Measurements from ENCODE around the gene NFIL3. TPM values are rescaled to one million over a fixed set of nuclear protein-coding genes. Genes with fewer than 3 reads are reported as not detected.

The NFIL3 gene
- total and polyA plus RNA-seq, 2 of the 4 experiments (the other 2 are of a cell fraction): 27.6 to 27.7 TPM

- ATAC-seq (ENCODE audit: low read depth) (peak; percentile 12), DNase-seq (peak; percentile 85)
- H2AFZ ChIP-seq (replicated peaks; ENCODE audit: low read length, poor library complexity): peak overlapping the region; percentile 36
- H3K9me3 ChIP-seq (ENCODE audit: control insufficient read depth, insufficient read depth, low read length): no peaks in the 10 kb centered on the region
- BruUV-seq (replicated peaks): no TSS peak
- H3K9ac ChIP-seq (ENCODE audit: low read depth, low read length): peak overlapping the region; percentile 73
- peak overlapping the region; percentile 86 for H2BK120ac ChIP-seq (ENCODE audit: low read depth, low read length)
- H3K14ac ChIP-seq (replicated peaks; ENCODE audit: low read depth, low read length): peak overlapping the region; percentile 80
- WGBS, 2 experiments (ENCODE audit: extremely low coverage in 2 of 2, insufficient read length in 1 of 2): 1% methylated on average over 34 of the region's 76 CpGs; no CpG with 5 or more reads in 1 of the 2 experiments
- peak overlapping the region; percentile 93 for H3K4me2 ChIP-seq (ENCODE audit: low read depth, low read length)
- H2AK5ac ChIP-seq (ENCODE audit: low read depth, low read length): peak overlapping the region; percentile 62
- peak overlapping the region; percentile 95 for H2BK5ac ChIP-seq (ENCODE audit: low read depth, low read length, poor library complexity, severe bottlenecking)
- H3K4me1 ChIP-seq (ENCODE audit: control insufficient read depth, insufficient read depth, low read length): peaks cover 10% of the 10 kb centered on the region
- no peak overlapping the region for H2BK15ac ChIP-seq (ENCODE audit: low read depth, low read length)
- peak overlapping the region; percentile 98 for H3K23ac ChIP-seq (ENCODE audit: low read depth, low read length)
- H3K9me1 ChIP-seq (ENCODE audit: insufficient read depth, low read length): peaks cover 2% of the 10 kb centered on the region; the same call in 1 of the 2 replicates
- ChIA-PET POLR2A (ENCODE audit: unreplicated experiment) (interaction anchor here (0.5 to 0.7 kb wide), 2 partner anchors 11 to 110 kb away, joined by 6 to 7 read pairs; no protein-coding TSS in a partner anchor), CTCF (interaction anchor here (0.8 to 1.2 kb wide), 4 partner anchors 10 to 334 kb away, joined by 3 read pairs; no protein-coding TSS in a partner anchor)
- peak overlapping the region; percentile 35 for H2BK20ac ChIP-seq (ENCODE audit: low read depth, low read length)
- H3K4ac ChIP-seq (ENCODE audit: low read depth, low read length): peak overlapping the region; percentile 75
- intact Hi-C loops (cut with micrococcal nuclease): loop anchor here (1.0 to 5.0 kb wide), 6 partner anchors 62 to 508 kb away; partner anchors contain the start of gene AUH
- no peaks in the 10 kb centered on the region for H3K36me3 ChIP-seq (ENCODE audit: control insufficient read depth, insufficient read depth, low read length)
- peak overlapping the region in 1 of 2 experiments; percentile 22; a peak in 2 of 4 replicates for H4K8ac ChIP-seq (ENCODE audit: low read depth in 2 of 2, low read length in 2 of 2)
- peaks cover 21% of the 10 kb centered on the region for H4K20me1 ChIP-seq (ENCODE audit: insufficient read depth, low read length)
- in situ Hi-C loops (cut with MboI; ENCODE audit: low sequenced_read_pairs): no loop called here
- peak overlapping the region; percentile 5; the same call in 1 of the 2 replicates for H4K5ac ChIP-seq (ENCODE audit: low read depth, low read length)
- H3K4me3 ChIP-seq (ENCODE audit: insufficient read depth, low read depth, low read length): peak overlapping the region; percentile 58
- peak overlapping the region; percentile 90 for H3K27ac ChIP-seq (ENCODE audit: insufficient read depth, low read length)
- peak overlapping the region; percentile 73 for H4K91ac ChIP-seq (ENCODE audit: insufficient read depth, low read depth, low read length)
- H3K56ac ChIP-seq (ENCODE audit: extremely low read depth, insufficient read depth, low read length): peak overlapping the region; percentile 92
- peak overlapping the region; percentile 35 for H3K18ac ChIP-seq (ENCODE audit: low read depth, low read length)
- H3K79me1 ChIP-seq (ENCODE audit: low read depth in 1 of 2, low read length in 2 of 2): peaks cover 4 to 23% of the 10 kb centered on the region in 2 experiments; a peak in 2 of 4 replicates
- dilution Hi-C loops (cut with HindIII; ENCODE audit: low sequenced_read_pairs, unreplicated experiment): no loop called here
- no peaks in the 10 kb centered on the region for H3K27me3 ChIP-seq (ENCODE audit: control insufficient read depth, insufficient read depth, low read length)
- H2AK9ac ChIP-seq (replicated peaks; ENCODE audit: low read depth, low read length, poor library complexity): peak overlapping the region; percentile 76
- TF ChIP-seq CEBPB (IDR thresholded peaks at IDR 0.05; ENCODE audit: low read depth, low read length): peak; percentile 96
- no peak for TF ChIP-seq MAZ (IDR thresholded peaks at IDR 0.05; ENCODE audit: borderline replicate concordance, low read depth, low read length)
- TF ChIP-seq ELK1 (IDR thresholded peaks at IDR 0.05; ENCODE audit: borderline replicate concordance, low read depth, low read length): no peak
- TF ChIP-seq NFE2L2 (IDR thresholded peaks at IDR 0.05; ENCODE audit: low read depth, low read length): no peak
- TF ChIP-seq USF2 (IDR thresholded peaks at IDR 0.05; ENCODE audit: low read depth, low read length): no peak
- TF ChIP-seq MAFK (IDR thresholded peaks at IDR 0.05; ENCODE audit: low read depth, low read length): no peak
- TF ChIP-seq CHD1 (IDR thresholded peaks at IDR 0.05; ENCODE audit: low read depth, low read length): peak; percentile 97
- no peak for TF ChIP-seq RCOR1 (IDR thresholded peaks at IDR 0.05; ENCODE audit: insufficient replicate concordance, low read length)
- TF ChIP-seq RAD21 (IDR thresholded peaks at IDR 0.05; ENCODE audit: low read length): peak; percentile 12; the same call in 1 of the 2 replicates
- no peak for TF ChIP-seq SMC3 (IDR thresholded peaks at IDR 0.05; ENCODE audit: low read depth, low read length)
- peak; percentile 50; the same call in 1 of the 2 replicates for TF ChIP-seq MXI1 (IDR thresholded peaks at IDR 0.05; ENCODE audit: borderline replicate concordance, low read depth, low read length)
- no peak for TF ChIP-seq RFX5 (IDR thresholded peaks at IDR 0.05; ENCODE audit: low read depth, low read length)
- peak; percentile 87 for TF ChIP-seq POLR2A (IDR thresholded peaks at IDR 0.05; ENCODE audit: low read depth, low read length)
- TF ChIP-seq FOS (IDR thresholded peaks at IDR 0.05; ENCODE audit: low read depth, low read length): peak; percentile 6; the same call in 1 of the 2 replicates
- peak; percentile 85; the same call in 1 of the 2 replicates for TF ChIP-seq BHLHE40 (IDR thresholded peaks at IDR 0.05; ENCODE audit: low read depth, low read length)
Measured at GRCh38 chr9:91422758-91423711, 597 bp downstream of the NFIL3 start.
